ENCODE data around the gene SPATA1.

DNA sequence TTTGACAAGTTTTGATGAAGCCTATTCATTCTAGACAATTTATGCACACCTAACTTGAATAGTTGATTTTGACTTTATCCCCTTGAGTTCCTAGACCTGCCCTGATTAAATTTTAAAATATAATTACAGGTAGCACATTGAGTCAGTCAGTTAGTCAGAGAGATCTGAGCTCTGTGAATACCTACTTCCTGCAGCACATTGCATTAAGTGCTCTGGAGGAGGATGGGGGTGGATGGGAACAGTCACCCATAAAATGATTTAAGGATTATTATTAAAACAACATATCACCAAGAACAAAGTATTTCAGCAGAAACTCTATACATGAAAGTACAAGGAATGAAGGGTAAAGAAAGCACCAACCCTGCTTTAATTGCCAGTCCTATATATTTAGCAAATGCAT, 38.9 kb upstream of the SPATA1 start:
- no peak for TF ChIP-seq POLR2A (IDR thresholded peaks at IDR 0.05)
- TF ChIP-seq, protein P1, sequence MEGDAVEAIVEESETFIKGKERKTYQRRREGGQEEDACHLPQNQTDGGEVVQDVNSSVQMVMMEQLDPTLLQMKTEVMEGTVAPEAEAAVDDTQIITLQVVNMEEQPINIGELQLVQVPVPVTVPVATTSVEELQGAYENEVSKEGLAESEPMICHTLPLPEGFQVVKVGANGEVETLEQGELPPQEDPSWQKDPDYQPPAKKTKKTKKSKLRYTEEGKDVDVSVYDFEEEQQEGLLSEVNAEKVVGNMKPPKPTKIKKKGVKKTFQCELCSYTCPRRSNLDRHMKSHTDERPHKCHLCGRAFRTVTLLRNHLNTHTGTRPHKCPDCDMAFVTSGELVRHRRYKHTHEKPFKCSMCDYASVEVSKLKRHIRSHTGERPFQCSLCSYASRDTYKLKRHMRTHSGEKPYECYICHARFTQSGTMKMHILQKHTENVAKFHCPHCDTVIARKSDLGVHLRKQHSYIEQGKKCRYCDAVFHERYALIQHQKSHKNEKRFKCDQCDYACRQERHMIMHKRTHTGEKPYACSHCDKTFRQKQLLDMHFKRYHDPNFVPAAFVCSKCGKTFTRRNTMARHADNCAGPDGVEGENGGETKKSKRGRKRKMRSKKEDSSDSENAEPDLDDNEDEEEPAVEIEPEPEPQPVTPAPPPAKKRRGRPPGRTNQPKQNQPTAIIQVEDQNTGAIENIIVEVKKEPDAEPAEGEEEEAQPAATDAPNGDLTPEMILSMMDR (IDR thresholded peaks at IDR 0.05), result no peak

All from lower leg skin (tissue), 3 donors.